Measurements from ENCODE around the gene FGF6. TPM values are rescaled to one million over a fixed set of nuclear protein-coding genes. Genes with fewer than 3 reads are reported as not detected.
A peak's percentile ranks its signal among the peaks of the same experiment; 100 is the strongest.

The FGF6 gene
- total and polyA plus RNA-seq, 9 of the 15 experiments (the other 6 are each of a cell fraction or from before 2014, with no cell fraction given) = 0.14 TPM; not detected in 8

DNA sequence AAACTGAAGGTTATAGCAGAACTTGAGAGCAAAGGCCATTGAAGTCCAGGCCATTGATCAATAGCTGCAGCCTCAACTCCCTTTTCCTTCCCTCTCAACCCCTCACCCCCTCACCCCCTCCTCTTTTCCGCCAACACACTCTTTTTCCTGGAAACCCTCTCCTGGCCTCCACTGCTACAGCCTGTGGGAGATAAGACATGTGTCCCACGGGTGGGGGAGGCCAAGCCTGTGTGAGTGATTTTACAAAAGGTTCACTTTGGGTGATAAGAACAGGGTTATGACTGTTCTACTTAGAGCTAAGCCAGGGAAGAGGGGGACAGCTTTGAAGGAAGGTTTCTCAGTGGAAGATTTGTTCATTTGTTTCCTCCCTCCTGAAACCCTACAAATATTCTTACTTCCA lies 57.0 kb downstream of the FGF6 start (continued):
- TF ChIP-seq, protein P1, sequence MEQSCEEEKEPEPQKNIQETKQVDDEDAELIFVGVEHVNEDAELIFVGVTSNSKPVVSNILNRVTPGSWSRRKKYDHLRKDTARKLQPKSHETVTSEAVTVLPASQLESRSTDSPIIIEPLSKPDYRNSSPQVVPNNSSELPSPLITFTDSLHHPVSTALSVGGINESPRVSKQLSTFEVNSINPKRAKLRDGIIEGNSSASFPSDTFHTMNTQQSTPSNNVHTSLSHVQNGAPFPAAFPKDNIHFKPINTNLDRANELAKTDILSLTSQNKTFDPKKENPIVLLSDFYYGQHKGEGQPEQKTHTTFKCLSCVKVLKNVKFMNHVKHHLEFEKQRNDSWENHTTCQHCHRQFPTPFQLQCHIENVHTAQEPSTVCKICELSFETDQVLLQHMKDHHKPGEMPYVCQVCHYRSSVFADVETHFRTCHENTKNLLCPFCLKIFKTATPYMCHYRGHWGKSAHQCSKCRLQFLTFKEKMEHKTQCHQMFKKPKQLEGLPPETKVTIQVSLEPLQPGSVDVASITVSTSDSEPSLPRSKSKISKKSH (CRISPR knock-in tag; IDR thresholded peaks at IDR 0.05) = no peak
- TF ChIP-seq NFATC3 (IDR thresholded peaks at IDR 0.05) (no peak), ZNF668 (CRISPR knock-in tag; IDR thresholded peaks at IDR 0.05) (no peak), ZNF696 (CRISPR knock-in tag; conservative IDR thresholded peaks at IDR 0.05) (no peak), CBFB (CRISPR knock-in tag; IDR thresholded peaks at IDR 0.05) (no peak), PTTG1 (tag; IDR thresholded peaks at IDR 0.05; ENCODE audit: low read depth) (no peak), CBX2 (IDR thresholded peaks at IDR 0.05; ENCODE audit: insufficient read depth, low read length, poor library complexity, severe bottlenecking) (no peak), HMG20B (CRISPR knock-in tag; IDR thresholded peaks at IDR 0.05) (no peak), MYC (IDR thresholded peaks at IDR 0.05; ENCODE audit: low read depth, low read length) (0 out of 2 replicates have a peak, but pooled peaks have one; percentile 21), MYC (CRISPR knock-in tag; IDR thresholded peaks at IDR 0.05; ENCODE audit: borderline replicate concordance, low read depth) (no peak)
- TF ChIP-seq, protein P2, sequence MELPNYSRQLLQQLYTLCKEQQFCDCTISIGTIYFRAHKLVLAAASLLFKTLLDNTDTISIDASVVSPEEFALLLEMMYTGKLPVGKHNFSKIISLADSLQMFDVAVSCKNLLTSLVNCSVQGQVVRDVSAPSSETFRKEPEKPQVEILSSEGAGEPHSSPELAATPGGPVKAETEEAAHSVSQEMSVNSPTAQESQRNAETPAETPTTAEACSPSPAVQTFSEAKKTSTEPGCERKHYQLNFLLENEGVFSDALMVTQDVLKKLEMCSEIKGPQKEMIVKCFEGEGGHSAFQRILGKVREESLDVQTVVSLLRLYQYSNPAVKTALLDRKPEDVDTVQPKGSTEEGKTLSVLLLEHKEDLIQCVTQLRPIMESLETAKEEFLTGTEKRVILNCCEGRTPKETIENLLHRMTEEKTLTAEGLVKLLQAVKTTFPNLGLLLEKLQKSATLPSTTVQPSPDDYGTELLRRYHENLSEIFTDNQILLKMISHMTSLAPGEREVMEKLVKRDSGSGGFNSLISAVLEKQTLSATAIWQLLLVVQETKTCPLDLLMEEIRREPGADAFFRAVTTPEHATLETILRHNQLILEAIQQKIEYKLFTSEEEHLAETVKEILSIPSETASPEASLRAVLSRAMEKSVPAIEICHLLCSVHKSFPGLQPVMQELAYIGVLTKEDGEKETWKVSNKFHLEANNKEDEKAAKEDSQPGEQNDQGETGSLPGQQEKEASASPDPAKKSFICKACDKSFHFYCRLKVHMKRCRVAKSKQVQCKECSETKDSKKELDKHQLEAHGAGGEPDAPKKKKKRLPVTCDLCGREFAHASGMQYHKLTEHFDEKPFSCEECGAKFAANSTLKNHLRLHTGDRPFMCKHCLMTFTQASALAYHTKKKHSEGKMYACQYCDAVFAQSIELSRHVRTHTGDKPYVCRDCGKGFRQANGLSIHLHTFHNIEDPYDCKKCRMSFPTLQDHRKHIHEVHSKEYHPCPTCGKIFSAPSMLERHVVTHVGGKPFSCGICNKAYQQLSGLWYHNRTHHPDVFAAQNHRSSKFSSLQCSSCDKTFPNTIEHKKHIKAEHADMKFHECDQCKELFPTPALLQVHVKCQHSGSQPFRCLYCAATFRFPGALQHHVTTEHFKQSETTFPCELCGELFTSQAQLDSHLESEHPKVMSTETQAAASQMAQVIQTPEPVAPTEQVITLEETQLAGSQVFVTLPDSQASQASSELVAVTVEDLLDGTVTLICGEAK (IDR thresholded peaks at IDR 0.05) = no peak
- TF ChIP-seq, protein P2 (CRISPR knock-in tag; IDR thresholded peaks at IDR 0.05) = no peak
- TF ChIP-seq, protein P3, sequence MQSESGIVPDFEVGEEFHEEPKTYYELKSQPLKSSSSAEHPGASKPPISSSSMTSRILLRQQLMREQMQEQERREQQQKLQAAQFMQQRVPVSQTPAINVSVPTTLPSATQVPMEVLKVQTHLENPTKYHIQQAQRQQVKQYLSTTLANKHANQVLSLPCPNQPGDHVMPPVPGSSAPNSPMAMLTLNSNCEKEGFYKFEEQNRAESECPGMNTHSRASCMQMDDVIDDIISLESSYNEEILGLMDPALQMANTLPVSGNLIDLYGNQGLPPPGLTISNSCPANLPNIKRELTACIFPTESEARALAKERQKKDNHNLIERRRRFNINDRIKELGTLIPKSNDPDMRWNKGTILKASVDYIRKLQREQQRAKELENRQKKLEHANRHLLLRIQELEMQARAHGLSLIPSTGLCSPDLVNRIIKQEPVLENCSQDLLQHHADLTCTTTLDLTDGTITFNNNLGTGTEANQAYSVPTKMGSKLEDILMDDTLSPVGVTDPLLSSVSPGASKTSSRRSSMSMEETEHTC (IDR thresholded peaks at IDR 0.05) = no peak
- TF ChIP-seq, protein P4, sequence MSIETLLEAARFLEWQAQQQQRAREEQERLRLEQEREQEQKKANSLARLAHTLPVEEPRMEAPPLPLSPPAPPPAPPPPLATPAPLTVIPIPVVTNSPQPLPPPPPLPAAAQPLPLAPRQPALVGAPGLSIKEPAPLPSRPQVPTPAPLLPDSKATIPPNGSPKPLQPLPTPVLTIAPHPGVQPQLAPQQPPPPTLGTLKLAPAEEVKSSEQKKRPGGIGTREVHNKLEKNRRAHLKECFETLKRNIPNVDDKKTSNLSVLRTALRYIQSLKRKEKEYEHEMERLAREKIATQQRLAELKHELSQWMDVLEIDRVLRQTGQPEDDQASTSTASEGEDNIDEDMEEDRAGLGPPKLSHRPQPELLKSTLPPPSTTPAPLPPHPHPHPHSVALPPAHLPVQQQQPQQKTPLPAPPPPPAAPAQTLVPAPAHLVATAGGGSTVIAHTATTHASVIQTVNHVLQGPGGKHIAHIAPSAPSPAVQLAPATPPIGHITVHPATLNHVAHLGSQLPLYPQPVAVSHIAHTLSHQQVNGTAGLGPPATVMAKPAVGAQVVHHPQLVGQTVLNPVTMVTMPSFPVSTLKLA (conservative IDR thresholded peaks at IDR 0.05) = peak in 1 of 2 experiments; percentile 50; a peak in 2 of 4 replicates
